GM10248 (cell line): ENCODE measurements around the gene C1QTNF9B.

Source experiments
- CTCF ChIA-PET: fragments of 300-600 bp; sonication (Branson Sonifier 250); formaldehyde crosslinking; extraction: SDS; loops from one replicate; lab custom pipeline; 2021; ENCODE audit warnings: antibody characterized with exemption; lab: Yijun Ruan, JAX
- POLR2A ChIA-PET: fragments of 350-650 bp; sonication (Branson Sonifier 250); formaldehyde crosslinking; extraction: SDS; loops from one replicate; lab custom pipeline; 2020; ENCODE audit warnings: antibody characterized with exemption; lab: Yijun Ruan, JAX
- DNase-seq: peaks from one replicate; pipeline ENCODE4 v3.0.0; 2012; ENCODE audit errors: extremely low spot score
- TF ChIP-seq, protein P1 (sequence below): IDR thresholded peaks from 2 replicates; pipeline ENCODE4 v1.5.1; 2012; ENCODE audit warnings: mild to moderate bottlenecking, low read depth; ENCODE audit errors: extremely low read depth, missing control alignments, control extremely low read depth

Gene C1QTNF9B

DNA sequence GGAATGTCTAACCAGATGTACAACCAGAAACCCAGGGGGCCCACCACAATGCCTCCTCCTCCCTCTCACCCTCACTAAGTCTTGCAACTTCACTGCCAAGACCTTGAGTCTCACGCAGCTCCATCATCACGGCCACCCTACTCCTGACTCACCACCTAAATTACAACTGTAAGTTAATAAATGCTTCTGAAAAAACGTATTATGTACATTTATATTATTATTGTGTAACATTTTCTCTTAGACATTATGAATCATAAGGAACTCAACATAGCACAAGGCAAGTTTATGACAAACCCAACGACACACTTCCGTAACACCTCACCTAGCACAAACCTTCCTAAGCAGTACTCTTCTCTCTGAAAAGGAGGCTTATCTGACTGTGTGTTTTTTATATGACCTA, 28.8 kb downstream of the C1QTNF9B start:
- CTCF ChIA-PET, result interaction anchor here (0.7 to 1.6 kb wide), 12 partner anchors 10 to 401 kb away, joined by 3 to 5 read pairs (median 3); no protein-coding TSS in a partner anchor
- no peak for DNase-seq
- POLR2A ChIA-PET, result no interaction called here
- TF ChIP-seq, protein P1, sequence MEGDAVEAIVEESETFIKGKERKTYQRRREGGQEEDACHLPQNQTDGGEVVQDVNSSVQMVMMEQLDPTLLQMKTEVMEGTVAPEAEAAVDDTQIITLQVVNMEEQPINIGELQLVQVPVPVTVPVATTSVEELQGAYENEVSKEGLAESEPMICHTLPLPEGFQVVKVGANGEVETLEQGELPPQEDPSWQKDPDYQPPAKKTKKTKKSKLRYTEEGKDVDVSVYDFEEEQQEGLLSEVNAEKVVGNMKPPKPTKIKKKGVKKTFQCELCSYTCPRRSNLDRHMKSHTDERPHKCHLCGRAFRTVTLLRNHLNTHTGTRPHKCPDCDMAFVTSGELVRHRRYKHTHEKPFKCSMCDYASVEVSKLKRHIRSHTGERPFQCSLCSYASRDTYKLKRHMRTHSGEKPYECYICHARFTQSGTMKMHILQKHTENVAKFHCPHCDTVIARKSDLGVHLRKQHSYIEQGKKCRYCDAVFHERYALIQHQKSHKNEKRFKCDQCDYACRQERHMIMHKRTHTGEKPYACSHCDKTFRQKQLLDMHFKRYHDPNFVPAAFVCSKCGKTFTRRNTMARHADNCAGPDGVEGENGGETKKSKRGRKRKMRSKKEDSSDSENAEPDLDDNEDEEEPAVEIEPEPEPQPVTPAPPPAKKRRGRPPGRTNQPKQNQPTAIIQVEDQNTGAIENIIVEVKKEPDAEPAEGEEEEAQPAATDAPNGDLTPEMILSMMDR, result no peak

DNA sequence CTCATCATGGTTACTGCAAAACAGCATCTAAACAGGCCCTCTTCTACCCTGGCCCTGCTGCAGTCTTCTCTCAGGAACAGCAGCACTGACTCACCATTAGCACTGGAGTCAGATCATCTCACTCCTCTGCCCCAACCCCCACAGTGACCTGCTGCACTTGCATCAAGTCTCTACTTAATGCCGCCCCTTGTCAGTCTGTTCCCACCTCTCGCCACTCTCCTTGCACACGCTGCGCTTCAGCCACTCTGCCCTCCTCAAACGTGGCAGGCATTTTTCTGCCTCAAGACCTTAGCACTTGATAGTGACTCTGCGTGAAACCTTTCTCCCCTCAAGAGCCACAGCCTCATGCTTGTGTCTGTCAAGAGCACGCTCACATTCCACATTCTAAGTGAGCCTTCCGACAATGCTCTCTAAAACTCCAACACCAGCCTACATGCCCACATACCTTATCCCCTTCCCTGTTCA, 30.2 kb downstream of the C1QTNF9B start:
- DNase-seq, result no peak
- ChIA-PET POLR2A (no interaction called here), CTCF (no interaction called here)
- TF ChIP-seq, protein P1, result no peak

DNA sequence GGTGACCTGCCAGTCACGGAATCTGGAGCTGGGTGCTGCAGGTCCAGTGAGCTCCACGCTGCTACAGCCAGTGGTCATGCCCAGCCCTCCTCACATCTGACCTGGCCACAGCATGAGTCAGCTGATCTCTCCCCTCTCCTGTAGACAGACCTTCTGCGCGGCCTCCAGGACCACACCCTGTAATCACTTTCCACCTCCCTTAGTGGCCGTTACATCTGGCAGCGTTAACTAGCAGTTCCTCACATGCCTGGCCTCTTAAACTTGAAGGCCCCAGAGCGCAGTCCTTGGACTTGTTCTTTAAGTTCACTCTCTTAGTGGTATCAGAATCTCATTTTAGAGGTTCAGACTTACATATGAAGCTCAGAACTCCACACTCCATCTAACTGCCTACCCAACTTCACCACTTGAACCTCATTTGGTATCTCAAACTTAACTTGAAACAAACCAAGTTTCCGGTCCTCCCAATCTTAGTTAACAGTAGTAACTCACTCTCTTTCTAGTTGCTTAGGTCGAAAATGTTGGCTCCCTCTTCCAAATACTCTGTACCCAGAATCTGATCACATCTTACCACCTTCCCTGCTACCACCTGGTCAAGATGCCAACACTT, 30.8 kb downstream of the C1QTNF9B start:
- POLR2A ChIA-PET, result no interaction called here
- CTCF ChIA-PET, result interaction anchor here (0.9 to 1.2 kb wide), 4 partner anchors 9 to 401 kb away, joined by 3 read pairs; no protein-coding TSS in a partner anchor
- no peak for DNase-seq
- TF ChIP-seq, protein P1, result no peak

DNA sequence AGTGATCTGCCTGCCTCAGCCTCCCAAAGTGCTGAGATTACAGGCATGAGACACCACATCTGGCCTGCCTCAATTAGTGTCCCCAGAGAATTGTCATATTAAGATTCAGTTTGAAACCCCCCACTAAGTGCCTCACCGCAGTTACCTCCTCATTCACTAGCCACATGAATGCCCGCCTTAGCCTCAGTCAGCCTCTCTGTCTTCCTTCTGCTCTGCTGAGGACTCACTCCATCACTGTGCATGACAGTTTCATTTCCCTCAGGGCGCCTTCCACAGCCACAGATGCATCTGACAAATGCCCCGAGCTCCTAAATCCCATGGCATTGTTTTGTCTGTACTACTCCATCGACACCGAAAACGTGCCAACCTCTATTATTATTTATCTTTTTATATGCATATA, 31.4 kb downstream of the C1QTNF9B start:
- TF ChIP-seq, protein P1, result no peak
- POLR2A ChIA-PET, result no interaction called here
- DNase-seq, result no peak
- CTCF ChIA-PET, result interaction anchor here (0.9 to 1.2 kb wide), 4 partner anchors 8 to 400 kb away, joined by 3 read pairs; no protein-coding TSS in a partner anchor

DNA sequence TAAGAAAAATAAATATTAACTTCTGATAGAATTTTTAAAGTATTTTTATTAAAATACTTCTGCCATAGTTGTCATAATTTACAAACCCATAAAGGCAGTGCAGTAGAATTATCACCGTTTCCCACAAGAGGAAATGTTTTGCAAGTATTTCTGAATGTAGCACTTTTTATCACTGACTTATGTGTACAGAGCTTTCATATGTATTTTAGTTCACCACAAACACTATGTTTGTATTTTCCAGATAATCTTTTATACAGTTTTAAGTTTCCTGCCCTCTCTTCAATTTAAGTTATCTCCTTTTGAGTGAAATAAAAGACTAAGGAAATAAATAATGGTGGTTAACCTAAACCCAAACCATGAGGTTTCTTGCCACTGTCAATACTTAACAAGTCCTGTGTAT, 32.3 kb downstream of the C1QTNF9B start:
- ChIA-PET POLR2A (no interaction called here), CTCF (interaction anchor here (1.3 kb wide), 1 partner anchor 16 kb away, joined by 3 read pairs; no protein-coding TSS in a partner anchor)
- TF ChIP-seq, protein P1, result no peak
- DNase-seq, result no peak

DNA sequence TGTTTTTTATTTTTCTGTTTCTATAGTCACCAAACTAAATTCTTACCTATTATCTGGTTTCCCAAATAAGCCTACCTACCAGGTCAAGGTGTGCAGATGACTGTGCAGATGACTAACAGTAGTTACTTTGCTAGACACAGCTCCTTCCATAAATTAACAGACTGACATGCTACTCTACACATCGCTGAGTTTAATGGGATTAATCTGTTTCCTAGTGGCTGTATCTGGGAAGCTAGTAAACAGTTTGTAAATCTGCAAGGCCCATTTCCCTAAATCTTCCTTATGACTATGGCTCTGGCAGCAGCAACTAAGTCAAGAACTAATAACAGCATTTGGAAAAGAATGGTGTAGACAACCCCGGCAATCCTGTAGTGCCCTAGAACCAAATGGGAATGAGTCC, 36.0 kb downstream of the C1QTNF9B start:
- CTCF ChIA-PET, result interaction anchor here (0.6 to 1.2 kb wide), 5 partner anchors 9 to 437 kb away, joined by 3 to 4 read pairs (median 3); partner anchors contain the start of gene MIPEP
- no peak for DNase-seq
- POLR2A ChIA-PET, result no interaction called here
- TF ChIP-seq, protein P1, result no peak
